WTC11 (cell line): ENCODE results near the gene P2RX1. TPM values are rescaled to one million over a fixed set of nuclear protein-coding genes. Genes with fewer than 3 reads are reported as not detected.

ENCODE experiments used
- ATAC-seq: fragments of 200-7000 bp; cut with Tn5 transposase; 2 replicates; pipeline ENCODE4 v1.10.0; 2021; ENCODE audit warnings: mild to moderate bottlenecking, moderate library complexity
- CTCF ChIA-PET: fragments of 300-600 bp; sonication (Branson Sonifier 250); formaldehyde crosslinking; loops from one replicate; lab custom pipeline; 2021; ENCODE audit warnings: antibody characterized with exemption; lab: Charles Lee
- POLR2A ChIA-PET: fragments of 350-600 bp; sonication (Branson Sonifier 250); formaldehyde crosslinking; loops from one replicate; lab custom pipeline; 2021; ENCODE audit warnings: antibody characterized with exemption; lab: Charles Lee
- DNase-seq: peaks from one replicate; pipeline ENCODE4 v3.0.0; 2021; ENCODE audit warnings: low spot score
- H3K27ac Mint-ChIP-seq: 2 replicates; pipeline ENCODE4 v1.8.0; 2021; ENCODE audit warnings: mixed read lengths
- H3K27me3 Mint-ChIP-seq: 2 replicates; pipeline ENCODE4 v1.8.0; 2021; ENCODE audit warnings: low read depth, mild to moderate bottlenecking, moderate library complexity, mixed read lengths
- H3K36me3 Mint-ChIP-seq: 2 replicates; pipeline ENCODE4 v1.8.0; 2021; ENCODE audit warnings: mixed read lengths
- H3K4me1 Mint-ChIP-seq: 2 replicates; pipeline ENCODE4 v1.8.0; 2022; ENCODE audit warnings: mixed read lengths
- H3K4me3 Mint-ChIP-seq: 2 replicates; pipeline ENCODE4 v1.8.0; 2021; ENCODE audit warnings: mild to moderate bottlenecking, moderate library complexity, mixed read lengths
- H3K9me3 Mint-ChIP-seq: 2 replicates; pipeline ENCODE4 v1.8.0; 2021; ENCODE audit warnings: mixed read lengths
- CBFB ChIP-seq: sonication (generic); formaldehyde crosslinking; IDR thresholded peaks from 2 replicates; pipeline ENCODE4 v1.8.1; 2022; ENCODE audit warnings: mild to moderate bottlenecking, low read depth, missing genetic modification reagents
- IRF2 ChIP-seq: sonication (generic); formaldehyde crosslinking; IDR thresholded peaks from 2 replicates; pipeline ENCODE4 v1.8.0; 2022; ENCODE audit warnings: low read depth, missing genetic modification reagents, borderline replicate concordance
- JUN ChIP-seq: sonication (generic); formaldehyde crosslinking; IDR thresholded peaks from 2 replicates; pipeline ENCODE4 v1.8.0; 2023; ENCODE audit warnings: mild to moderate bottlenecking, missing genetic modification reagents
- NR1H2 ChIP-seq: sonication (generic); formaldehyde crosslinking; IDR thresholded peaks from 2 replicates; pipeline ENCODE4 v1.9.0; 2021; ENCODE audit warnings: mild to moderate bottlenecking, moderate library complexity, missing genetic modification reagents
- NR3C1 ChIP-seq: sonication (generic); formaldehyde crosslinking; conservative IDR thresholded peaks from 2 replicates; pipeline ENCODE4 v1.8.1; 2023; ENCODE audit warnings: low read depth, mild to moderate bottlenecking, missing genetic modification reagents
- PRRX2 ChIP-seq: fragments of 250-450 bp; sonication (Bioruptor Pico); IDR thresholded peaks from 2 replicates; pipeline ENCODE4 v1.8.0; 2021; ENCODE audit warnings: mild to moderate bottlenecking
- SOX15 ChIP-seq: fragments of 250-450 bp; sonication (Bioruptor Pico); IDR thresholded peaks from 2 replicates; pipeline ENCODE4 v1.9.0; 2021; ENCODE audit warnings: mild to moderate bottlenecking
- ZBTB21 ChIP-seq: sonication (generic); formaldehyde crosslinking; IDR thresholded peaks from 2 replicates; pipeline ENCODE4 v1.8.1; 2023; ENCODE audit warnings: mild to moderate bottlenecking, missing genetic modification reagents, borderline replicate concordance
- ZBTB43 ChIP-seq: sonication (generic); formaldehyde crosslinking; IDR thresholded peaks from 2 replicates; pipeline ENCODE4 v1.8.1; 2023; ENCODE audit warnings: mild to moderate bottlenecking, missing genetic modification reagents
- ZNF138 ChIP-seq: sonication (generic); formaldehyde crosslinking; conservative IDR thresholded peaks from 2 replicates; pipeline ENCODE4 v1.8.1; 2022; ENCODE audit warnings: mild to moderate bottlenecking, moderate library complexity, missing genetic modification reagents
- ZNF232 ChIP-seq: sonication (generic); formaldehyde crosslinking; IDR thresholded peaks from 2 replicates; pipeline ENCODE4 v1.8.0; 2022; ENCODE audit warnings: mild to moderate bottlenecking, missing genetic modification reagents
- total RNA-seq: library from RNA; stranded (reverse); gene quantifications from 3 replicates; pipeline ENCODE4 v1.2.3, GENCODE V29; 2021
- TF ChIP-seq, protein P1 (sequence below): sonication (generic); formaldehyde crosslinking; IDR thresholded peaks from 2 replicates; pipeline ENCODE4 v1.8.1; 2022; ENCODE audit warnings: low read depth, missing genetic modification reagents, borderline replicate concordance
- TF ChIP-seq, protein P2 (sequence below): sonication (generic); formaldehyde crosslinking; conservative IDR thresholded peaks from 2 replicates; pipeline ENCODE4 v1.8.1; 2022; ENCODE audit warnings: mild to moderate bottlenecking, missing genetic modification reagents
- TF ChIP-seq, protein P3 (sequence below): sonication (generic); formaldehyde crosslinking; IDR thresholded peaks from 2 replicates; pipeline ENCODE4 v1.8.0; 2022; ENCODE audit warnings: mild to moderate bottlenecking, missing genetic modification reagents
- TF ChIP-seq, protein P4 (sequence below): sonication (generic); formaldehyde crosslinking; IDR thresholded peaks from 2 replicates; pipeline ENCODE4 v1.8.1; 2022; ENCODE audit warnings: low read depth, mild to moderate bottlenecking, moderate library complexity, missing genetic modification reagents, borderline replicate concordance
- TF ChIP-seq, protein P5 (sequence below): sonication (generic); formaldehyde crosslinking; IDR thresholded peaks from 2 replicates; pipeline ENCODE4 v1.8.1; 2022; ENCODE audit warnings: mild to moderate bottlenecking, missing genetic modification reagents, moderate library complexity, borderline replicate concordance
- TF ChIP-seq, protein P6 (sequence below): fragments of 250-450 bp; sonication (Bioruptor Pico); IDR thresholded peaks from 2 replicates; pipeline ENCODE4 v1.9.0; 2021; ENCODE audit warnings: mild to moderate bottlenecking
- TF ChIP-seq, protein P7 (sequence below): fragments of 250-450 bp; sonication (Bioruptor Pico); IDR thresholded peaks from 2 replicates; pipeline ENCODE4 v2.1.2; 2022; ENCODE audit warnings: mild to moderate bottlenecking, moderate library complexity
- TF ChIP-seq, protein P8 (sequence below): sonication (generic); formaldehyde crosslinking; IDR thresholded peaks from 2 replicates; pipeline ENCODE4 v1.8.1; 2022; ENCODE audit warnings: mild to moderate bottlenecking, moderate library complexity, missing genetic modification reagents

P2RX1 gene
- total RNA-seq, 1 experiment from 2014 or later: 0.07 TPM

- Mint-ChIP-seq H3K9me3 (no peaks in the 10 kb centered on the region), H3K4me1 (peaks cover 5% of the 10 kb centered on the region; the same call in 1 of the 2 replicates), H3K27ac (peak overlapping the region; percentile 37; the same call in 1 of the 2 replicates), H3K27me3 (no peaks in the 10 kb centered on the region), H3K36me3 (no peaks in the 10 kb centered on the region), H3K4me3 (no peak overlapping the region)
- TF ChIP-seq SOX15 (CRISPR knock-in tag): no peak
- TF ChIP-seq NR1H2 (CRISPR knock-in tag): no peak
- TF ChIP-seq ZBTB21: no peak
- TF ChIP-seq, protein P1, sequence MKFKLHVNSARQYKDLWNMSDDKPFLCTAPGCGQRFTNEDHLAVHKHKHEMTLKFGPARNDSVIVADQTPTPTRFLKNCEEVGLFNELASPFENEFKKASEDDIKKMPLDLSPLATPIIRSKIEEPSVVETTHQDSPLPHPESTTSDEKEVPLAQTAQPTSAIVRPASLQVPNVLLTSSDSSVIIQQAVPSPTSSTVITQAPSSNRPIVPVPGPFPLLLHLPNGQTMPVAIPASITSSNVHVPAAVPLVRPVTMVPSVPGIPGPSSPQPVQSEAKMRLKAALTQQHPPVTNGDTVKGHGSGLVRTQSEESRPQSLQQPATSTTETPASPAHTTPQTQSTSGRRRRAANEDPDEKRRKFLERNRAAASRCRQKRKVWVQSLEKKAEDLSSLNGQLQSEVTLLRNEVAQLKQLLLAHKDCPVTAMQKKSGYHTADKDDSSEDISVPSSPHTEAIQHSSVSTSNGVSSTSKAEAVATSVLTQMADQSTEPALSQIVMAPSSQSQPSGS: no peak
- TF ChIP-seq, protein P2, sequence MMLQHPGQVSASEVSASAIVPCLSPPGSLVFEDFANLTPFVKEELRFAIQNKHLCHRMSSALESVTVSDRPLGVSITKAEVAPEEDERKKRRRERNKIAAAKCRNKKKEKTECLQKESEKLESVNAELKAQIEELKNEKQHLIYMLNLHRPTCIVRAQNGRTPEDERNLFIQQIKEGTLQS (CRISPR knock-in tag): no peak
- no peak for TF ChIP-seq ZNF232 (CRISPR knock-in tag)
- TF ChIP-seq, protein P3, sequence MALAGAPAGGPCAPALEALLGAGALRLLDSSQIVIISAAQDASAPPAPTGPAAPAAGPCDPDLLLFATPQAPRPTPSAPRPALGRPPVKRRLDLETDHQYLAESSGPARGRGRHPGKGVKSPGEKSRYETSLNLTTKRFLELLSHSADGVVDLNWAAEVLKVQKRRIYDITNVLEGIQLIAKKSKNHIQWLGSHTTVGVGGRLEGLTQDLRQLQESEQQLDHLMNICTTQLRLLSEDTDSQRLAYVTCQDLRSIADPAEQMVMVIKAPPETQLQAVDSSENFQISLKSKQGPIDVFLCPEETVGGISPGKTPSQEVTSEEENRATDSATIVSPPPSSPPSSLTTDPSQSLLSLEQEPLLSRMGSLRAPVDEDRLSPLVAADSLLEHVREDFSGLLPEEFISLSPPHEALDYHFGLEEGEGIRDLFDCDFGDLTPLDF (CRISPR knock-in tag): no peak
- no peak for TF ChIP-seq IRF2 (CRISPR knock-in tag)
- TF ChIP-seq, protein P4, sequence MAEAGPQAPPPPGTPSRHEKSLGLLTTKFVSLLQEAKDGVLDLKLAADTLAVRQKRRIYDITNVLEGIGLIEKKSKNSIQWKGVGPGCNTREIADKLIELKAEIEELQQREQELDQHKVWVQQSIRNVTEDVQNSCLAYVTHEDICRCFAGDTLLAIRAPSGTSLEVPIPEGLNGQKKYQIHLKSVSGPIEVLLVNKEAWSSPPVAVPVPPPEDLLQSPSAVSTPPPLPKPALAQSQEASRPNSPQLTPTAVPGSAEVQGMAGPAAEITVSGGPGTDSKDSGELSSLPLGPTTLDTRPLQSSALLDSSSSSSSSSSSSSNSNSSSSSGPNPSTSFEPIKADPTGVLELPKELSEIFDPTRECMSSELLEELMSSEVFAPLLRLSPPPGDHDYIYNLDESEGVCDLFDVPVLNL (CRISPR knock-in tag): no peak
- no peak for TF ChIP-seq ZBTB43 (CRISPR knock-in tag)
- TF ChIP-seq JUN: no peak
- POLR2A ChIA-PET: no interaction called here
- DNase-seq (no peak), ATAC-seq (no peak)
- CTCF ChIA-PET: interaction anchor here (0.6 to 1.3 kb wide), 2 partner anchors 9 to 13 kb away, joined by 3 to 9 read pairs; no protein-coding TSS in a partner anchor
Observed at GRCh38 chr17:3922765-3923164, 6.5 kb upstream of the P2RX1 start.

DNA sequence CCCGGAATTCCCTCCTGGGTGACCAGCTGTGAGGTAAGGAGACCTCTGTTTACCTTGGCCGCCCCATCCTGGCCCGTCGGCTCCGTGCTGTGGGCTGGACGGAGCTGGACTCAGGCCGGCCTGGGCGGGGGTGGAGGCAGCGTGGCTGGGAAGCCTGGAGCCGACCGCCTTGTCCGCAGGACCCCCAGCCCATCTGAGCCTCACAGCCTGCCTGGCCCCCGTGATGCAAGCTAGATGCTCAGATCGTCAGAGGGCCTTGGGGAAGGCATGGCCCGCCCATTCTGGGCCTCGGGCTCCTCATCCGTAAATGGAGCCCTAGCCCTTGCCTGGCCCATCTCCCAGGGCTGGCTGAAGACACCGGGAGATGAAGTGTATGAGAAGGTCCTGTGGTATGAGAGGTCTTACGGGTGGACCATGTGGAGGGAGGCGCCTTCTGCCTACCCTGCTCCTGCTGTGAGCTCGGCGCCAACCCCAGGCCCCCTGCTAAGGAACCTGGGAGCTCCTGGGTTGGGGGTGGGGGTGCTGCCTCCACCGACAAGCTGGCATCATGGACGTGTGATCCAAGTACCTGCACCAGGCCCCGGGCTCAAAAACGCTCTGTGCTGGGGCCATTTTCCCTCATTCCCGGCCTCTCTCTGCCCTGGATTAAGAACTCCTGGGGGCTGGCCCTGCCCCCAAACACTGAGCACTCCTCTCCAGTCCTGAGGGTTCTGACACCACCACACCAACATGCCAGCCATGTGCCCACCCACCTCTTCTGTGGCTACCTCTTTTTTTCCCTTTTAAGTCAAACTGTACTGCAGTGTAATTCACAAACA, 5.4 kb upstream of the P2RX1 start:
- no peak for ATAC-seq
- ChIA-PET POLR2A (no interaction called here), CTCF (interaction anchor here (0.6 to 1.6 kb wide), 5 partner anchors 8 to 221 kb away, joined by 3 to 9 read pairs (median 4); partner anchors contain the start of gene ZZEF1)
- Mint-ChIP-seq H3K9me3 (no peaks in the 10 kb centered on the region), H3K27me3 (no peaks in the 10 kb centered on the region), H3K27ac (no peak overlapping the region), H3K4me1 (0 out of 2 replicates have a peak, but pooled peaks cover 3% of the 10 kb centered on the region), H3K4me3 (no peak overlapping the region), H3K36me3 (no peaks in the 10 kb centered on the region)
- DNase-seq: no peak
- TF ChIP-seq CBFB: no peak
- TF ChIP-seq, protein P5, sequence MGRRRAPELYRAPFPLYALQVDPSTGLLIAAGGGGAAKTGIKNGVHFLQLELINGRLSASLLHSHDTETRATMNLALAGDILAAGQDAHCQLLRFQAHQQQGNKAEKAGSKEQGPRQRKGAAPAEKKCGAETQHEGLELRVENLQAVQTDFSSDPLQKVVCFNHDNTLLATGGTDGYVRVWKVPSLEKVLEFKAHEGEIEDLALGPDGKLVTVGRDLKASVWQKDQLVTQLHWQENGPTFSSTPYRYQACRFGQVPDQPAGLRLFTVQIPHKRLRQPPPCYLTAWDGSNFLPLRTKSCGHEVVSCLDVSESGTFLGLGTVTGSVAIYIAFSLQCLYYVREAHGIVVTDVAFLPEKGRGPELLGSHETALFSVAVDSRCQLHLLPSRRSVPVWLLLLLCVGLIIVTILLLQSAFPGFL (CRISPR knock-in tag): no peak
- no peak for TF ChIP-seq SOX15 (CRISPR knock-in tag)
- TF ChIP-seq, protein P6, sequence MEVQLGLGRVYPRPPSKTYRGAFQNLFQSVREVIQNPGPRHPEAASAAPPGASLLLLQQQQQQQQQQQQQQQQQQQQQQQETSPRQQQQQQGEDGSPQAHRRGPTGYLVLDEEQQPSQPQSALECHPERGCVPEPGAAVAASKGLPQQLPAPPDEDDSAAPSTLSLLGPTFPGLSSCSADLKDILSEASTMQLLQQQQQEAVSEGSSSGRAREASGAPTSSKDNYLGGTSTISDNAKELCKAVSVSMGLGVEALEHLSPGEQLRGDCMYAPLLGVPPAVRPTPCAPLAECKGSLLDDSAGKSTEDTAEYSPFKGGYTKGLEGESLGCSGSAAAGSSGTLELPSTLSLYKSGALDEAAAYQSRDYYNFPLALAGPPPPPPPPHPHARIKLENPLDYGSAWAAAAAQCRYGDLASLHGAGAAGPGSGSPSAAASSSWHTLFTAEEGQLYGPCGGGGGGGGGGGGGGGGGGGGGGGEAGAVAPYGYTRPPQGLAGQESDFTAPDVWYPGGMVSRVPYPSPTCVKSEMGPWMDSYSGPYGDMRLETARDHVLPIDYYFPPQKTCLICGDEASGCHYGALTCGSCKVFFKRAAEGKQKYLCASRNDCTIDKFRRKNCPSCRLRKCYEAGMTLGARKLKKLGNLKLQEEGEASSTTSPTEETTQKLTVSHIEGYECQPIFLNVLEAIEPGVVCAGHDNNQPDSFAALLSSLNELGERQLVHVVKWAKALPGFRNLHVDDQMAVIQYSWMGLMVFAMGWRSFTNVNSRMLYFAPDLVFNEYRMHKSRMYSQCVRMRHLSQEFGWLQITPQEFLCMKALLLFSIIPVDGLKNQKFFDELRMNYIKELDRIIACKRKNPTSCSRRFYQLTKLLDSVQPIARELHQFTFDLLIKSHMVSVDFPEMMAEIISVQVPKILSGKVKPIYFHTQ: no peak
- TF ChIP-seq PRRX2: no peak
- TF ChIP-seq, protein P7, sequence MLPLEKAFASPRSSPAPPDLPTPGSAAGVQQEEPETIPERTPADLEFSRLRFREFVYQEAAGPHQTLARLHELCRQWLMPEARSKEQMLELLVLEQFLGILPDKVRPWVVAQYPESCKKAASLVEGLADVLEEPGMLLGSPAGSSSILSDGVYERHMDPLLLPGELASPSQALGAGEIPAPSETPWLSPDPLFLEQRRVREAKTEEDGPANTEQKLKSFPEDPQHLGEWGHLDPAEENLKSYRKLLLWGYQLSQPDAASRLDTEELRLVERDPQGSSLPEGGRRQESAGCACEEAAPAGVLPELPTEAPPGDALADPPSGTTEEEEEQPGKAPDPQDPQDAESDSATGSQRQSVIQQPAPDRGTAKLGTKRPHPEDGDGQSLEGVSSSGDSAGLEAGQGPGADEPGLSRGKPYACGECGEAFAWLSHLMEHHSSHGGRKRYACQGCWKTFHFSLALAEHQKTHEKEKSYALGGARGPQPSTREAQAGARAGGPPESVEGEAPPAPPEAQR (CRISPR knock-in tag): no peak
- no peak for TF ChIP-seq NR3C1 (CRISPR knock-in tag)
- TF ChIP-seq, protein P8, sequence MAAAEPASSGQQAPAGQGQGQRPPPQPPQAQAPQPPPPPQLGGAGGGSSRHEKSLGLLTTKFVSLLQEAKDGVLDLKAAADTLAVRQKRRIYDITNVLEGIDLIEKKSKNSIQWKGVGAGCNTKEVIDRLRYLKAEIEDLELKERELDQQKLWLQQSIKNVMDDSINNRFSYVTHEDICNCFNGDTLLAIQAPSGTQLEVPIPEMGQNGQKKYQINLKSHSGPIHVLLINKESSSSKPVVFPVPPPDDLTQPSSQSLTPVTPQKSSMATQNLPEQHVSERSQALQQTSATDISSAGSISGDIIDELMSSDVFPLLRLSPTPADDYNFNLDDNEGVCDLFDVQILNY (CRISPR knock-in tag): no peak
- no peak for TF ChIP-seq ZNF138 (CRISPR knock-in tag)
